ENCODE data around the gene FOXS1.
A peak's percentile ranks its signal among the peaks of the same experiment; 100 is the strongest.

The FOXS1 gene

DNA sequence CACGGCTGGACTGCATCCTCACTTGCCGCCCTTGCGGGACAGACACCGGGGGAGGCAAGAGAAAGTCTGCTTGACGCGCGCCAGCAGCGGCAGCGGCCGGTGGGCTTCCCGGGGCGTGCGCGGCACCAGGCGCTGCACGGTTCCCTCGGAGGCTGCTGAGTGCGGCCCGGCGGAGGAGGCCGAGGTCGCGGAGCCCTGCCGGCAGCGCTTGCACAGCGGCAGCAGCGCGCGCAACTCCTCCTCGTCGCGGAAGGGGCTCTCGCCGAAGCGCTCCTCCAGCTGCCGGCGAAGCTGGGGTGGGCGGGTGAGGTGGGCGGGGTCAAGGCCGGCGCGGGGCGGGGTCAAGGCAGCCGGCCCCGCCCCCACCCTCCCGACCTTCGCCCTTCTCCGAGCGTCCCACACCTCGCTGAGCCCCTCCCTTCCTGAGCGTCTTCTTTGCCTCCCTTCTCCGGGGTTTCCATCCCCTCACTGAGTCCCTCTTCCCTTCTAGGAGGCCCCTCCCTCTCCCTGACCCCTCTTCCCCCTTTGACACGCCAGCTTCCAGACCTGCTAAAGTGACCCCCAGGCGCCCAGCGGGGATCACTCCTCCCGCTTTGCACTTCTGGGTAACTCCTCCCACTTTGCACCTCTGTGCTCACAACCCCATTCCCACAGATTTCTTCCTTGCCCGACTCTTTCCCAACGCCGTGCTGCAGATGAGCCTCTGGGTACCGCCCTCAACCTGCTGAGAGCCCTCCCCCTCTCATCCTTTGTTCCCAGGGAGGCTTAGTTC lies 16.2 kb upstream of the FOXS1 start:
- DNase-seq (ENCODE audit: low read depth), result no peak
- H3K4me3 ChIP-seq (ENCODE audit: low read depth, low read length), result peak overlapping the region; percentile 52
- TF ChIP-seq, protein P1, sequence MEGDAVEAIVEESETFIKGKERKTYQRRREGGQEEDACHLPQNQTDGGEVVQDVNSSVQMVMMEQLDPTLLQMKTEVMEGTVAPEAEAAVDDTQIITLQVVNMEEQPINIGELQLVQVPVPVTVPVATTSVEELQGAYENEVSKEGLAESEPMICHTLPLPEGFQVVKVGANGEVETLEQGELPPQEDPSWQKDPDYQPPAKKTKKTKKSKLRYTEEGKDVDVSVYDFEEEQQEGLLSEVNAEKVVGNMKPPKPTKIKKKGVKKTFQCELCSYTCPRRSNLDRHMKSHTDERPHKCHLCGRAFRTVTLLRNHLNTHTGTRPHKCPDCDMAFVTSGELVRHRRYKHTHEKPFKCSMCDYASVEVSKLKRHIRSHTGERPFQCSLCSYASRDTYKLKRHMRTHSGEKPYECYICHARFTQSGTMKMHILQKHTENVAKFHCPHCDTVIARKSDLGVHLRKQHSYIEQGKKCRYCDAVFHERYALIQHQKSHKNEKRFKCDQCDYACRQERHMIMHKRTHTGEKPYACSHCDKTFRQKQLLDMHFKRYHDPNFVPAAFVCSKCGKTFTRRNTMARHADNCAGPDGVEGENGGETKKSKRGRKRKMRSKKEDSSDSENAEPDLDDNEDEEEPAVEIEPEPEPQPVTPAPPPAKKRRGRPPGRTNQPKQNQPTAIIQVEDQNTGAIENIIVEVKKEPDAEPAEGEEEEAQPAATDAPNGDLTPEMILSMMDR (IDR thresholded peaks at IDR 0.05; ENCODE audit: control insufficient read depth, extremely low read depth, insufficient read depth), result no peak

DNA sequence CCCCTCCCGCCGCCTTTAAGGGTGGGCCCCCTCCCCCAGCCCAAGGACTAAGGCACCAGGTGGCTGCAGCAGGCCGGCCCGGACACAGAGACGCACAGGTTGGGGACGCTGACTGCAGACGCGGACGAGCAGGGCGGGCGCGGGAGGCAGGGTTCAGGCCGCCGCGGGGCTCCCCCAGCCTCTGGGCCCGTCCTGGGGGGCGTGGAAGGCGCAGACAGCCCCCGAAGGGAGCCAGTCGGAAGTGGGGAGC lies 15.7 kb upstream of the FOXS1 start:
- no peak for DNase-seq (ENCODE audit: low read depth)
- TF ChIP-seq, protein P1 (IDR thresholded peaks at IDR 0.05; ENCODE audit: control insufficient read depth, extremely low read depth, insufficient read depth), result no peak
- H3K4me3 ChIP-seq (ENCODE audit: low read depth, low read length), result peak overlapping the region; percentile 52

DNA sequence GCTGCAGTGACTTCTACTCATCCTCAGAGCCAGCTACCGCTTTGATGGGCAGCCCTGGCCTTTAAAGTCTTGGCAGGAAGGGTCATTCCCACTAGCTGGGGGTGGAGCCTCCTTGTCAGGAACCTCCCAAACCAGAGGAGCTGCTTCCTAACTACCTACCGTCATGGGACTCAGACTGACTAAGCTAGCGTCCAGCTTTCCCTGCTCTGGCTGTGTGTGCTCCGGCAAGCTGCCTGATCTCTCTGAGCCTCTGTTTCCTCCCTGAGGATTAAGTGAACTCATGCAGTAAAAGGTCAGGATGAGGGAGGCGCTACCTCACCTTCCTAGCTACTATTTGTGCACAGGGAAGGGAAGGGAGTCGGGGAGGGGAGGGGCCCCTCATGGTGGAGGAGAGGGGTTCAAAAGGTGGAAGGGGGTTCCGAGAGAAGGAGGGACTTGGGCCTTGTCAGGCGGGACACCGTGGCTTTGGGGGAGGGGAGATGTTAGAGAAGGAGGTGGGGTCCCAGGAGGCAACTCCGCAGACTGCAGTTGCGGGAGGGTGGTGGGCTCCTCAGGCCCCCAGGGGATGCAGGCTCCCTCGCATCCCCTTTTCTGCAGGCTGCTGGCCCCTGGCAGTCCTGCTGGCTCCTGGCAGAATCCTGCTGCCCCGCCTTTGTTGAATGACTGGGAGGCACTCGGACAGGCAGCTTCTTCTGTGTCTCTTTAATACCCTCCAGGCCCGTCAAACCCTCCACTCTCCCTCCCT lies 15.2 kb upstream of the FOXS1 start:
- peak overlapping the region; percentile 52 for H3K4me3 ChIP-seq (ENCODE audit: low read depth, low read length)
- peak; percentile 73 for DNase-seq (ENCODE audit: low read depth)
- TF ChIP-seq, protein P1 (IDR thresholded peaks at IDR 0.05; ENCODE audit: control insufficient read depth, extremely low read depth, insufficient read depth), result no peak

DNA sequence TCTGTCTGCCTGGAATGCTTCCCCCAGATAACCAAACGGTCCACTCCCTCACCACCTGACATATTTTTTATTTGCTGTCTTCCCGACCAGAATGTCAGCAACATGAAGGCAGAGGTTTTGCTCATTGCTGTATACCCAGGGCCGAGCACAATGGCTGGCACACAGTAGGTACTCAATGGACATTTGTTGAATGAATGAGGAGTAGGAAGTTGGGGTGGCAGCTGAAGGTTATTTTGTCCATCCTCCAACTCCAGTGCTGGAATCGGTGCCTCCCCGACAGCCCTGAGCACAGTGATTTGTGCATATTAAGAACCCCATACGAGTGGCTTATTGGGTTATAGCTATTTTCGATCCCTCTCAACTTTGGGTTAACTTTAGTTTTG lies 14.6 kb upstream of the FOXS1 start:
- H3K4me3 ChIP-seq (ENCODE audit: low read depth, low read length), result no peak overlapping the region
- no peak for DNase-seq (ENCODE audit: low read depth)
- TF ChIP-seq, protein P1 (IDR thresholded peaks at IDR 0.05; ENCODE audit: control insufficient read depth, extremely low read depth, insufficient read depth), result no peak

DNA sequence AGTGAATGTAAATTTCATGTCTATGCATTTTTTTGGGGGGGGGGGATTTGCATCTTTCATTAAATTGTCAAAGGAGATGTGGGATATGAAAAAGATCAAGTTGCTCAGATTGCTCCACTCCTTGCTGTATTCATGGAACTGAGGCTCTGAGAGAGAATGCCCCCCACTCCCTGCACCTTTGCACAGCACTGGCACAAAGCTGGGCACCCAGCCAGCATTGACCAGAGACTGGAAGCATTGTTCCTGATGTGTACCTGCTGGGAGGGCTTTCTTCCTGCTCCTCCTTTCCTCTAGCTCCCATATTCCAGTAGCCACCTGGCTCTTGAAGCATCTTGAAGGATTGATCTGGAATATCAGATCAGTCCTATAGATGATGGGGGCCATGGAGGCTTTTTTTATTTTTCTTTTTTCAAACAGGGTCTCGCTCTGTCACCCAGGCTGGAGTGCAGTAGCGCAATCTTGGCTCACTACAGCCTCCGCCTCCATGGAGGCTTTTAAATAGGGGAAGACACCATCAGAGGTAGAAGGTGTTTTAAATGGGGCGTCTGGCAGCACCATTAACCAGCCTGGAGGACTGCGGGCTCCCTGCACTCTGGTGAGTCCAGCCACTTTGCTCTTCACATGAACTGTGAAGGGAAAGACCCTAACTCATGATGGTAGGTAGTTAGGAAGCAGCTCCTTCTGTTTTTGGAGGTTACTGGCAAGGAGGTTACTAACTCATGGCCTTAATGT lies 14.0 kb upstream of the FOXS1 start:
- H3K4me3 ChIP-seq (ENCODE audit: low read depth, low read length), result no peak overlapping the region
- no peak for DNase-seq (ENCODE audit: low read depth)
- TF ChIP-seq, protein P1 (IDR thresholded peaks at IDR 0.05; ENCODE audit: control insufficient read depth, extremely low read depth, insufficient read depth), result no peak

DNA sequence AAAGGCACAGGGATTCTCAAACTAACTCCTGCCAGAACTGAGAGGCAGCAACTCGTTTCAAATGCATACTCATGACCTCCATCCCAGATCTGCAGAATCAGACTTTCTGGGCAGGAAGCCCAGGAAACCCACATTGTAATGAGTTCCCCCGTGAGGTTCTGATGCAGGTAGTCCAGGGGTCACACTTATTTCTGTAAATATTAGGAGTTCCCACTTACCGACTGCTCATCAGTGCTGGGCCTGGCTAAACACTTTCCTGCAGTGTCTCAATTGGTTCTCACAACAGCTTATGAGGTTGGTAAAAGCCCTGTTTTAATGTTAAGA lies 13.3 kb upstream of the FOXS1 start:
- no peak for DNase-seq (ENCODE audit: low read depth)
- TF ChIP-seq, protein P1 (IDR thresholded peaks at IDR 0.05; ENCODE audit: control insufficient read depth, extremely low read depth, insufficient read depth), result no peak
- H3K4me3 ChIP-seq (ENCODE audit: low read depth, low read length), result no peak overlapping the region

Measured in LNCaP clone FGC (cell line).